H1 (cell line): ENCODE measurements around the gene PFDN5. TPM values are rescaled to one million over a fixed set of nuclear protein-coding genes. Genes with fewer than 3 reads are reported as not detected.

Experiments
- CTCF ChIA-PET: fragments of 300-600 bp; sonication (Branson Sonifier 250); formaldehyde crosslinking; loops from one replicate; lab custom pipeline; 2021; ENCODE audit not compliant: partially characterized antibody; lab: Charles Lee
- POLR2A ChIA-PET: fragments of 300-600 bp; sonication (Branson Sonifier 250); formaldehyde crosslinking; loops from one replicate; lab custom pipeline; 2021; ENCODE audit warnings: inconsistent platforms; ENCODE audit not compliant: partially characterized antibody; lab: Charles Lee
- DNase-seq, 2 experiments: peaks; one replicate each; pipeline versions ENCODE4 v3.0.0 to v3.0.0-alpha.2; 2010 to 2022; ENCODE audit warnings: low spot score in 2 of 2, low read depth in 1 of 2, mixed read lengths in 1 of 2
- FAIRE-seq: peaks from 2 replicates; lab custom pipeline; 2011; peaks lifted over from hg19 to GRCh38; lab: Jason Lieb, UNC
- H2AFZ ChIP-seq: 2 replicates; pipeline ENCODE4 v1.8.1; 2012; ENCODE audit warnings: low read length, inconsistent platforms
- H2AK5ac ChIP-seq: 2 replicates; pipeline ENCODE4 v1.6.1; 2013; ENCODE audit warnings: low read depth, low read length
- H2BK120ac ChIP-seq: replicated peaks from 2 replicates; pipeline ENCODE3; 2013; ENCODE audit warnings: low read depth, low read length, inconsistent platforms
- H2BK12ac ChIP-seq: 2 replicates; pipeline ENCODE4 v1.6.1; 2013; ENCODE audit warnings: low read depth, low read length
- H2BK15ac ChIP-seq: 2 replicates; pipeline ENCODE4 v1.6.1; 2013; ENCODE audit warnings: low read length
- H2BK20ac ChIP-seq: 2 replicates; pipeline ENCODE4 v1.6.1; 2013; ENCODE audit warnings: low read length
- H2BK5ac ChIP-seq: 2 replicates; pipeline ENCODE4 v1.6.1; 2013; ENCODE audit warnings: low read depth, low read length
- H3K14ac ChIP-seq: 2 replicates; pipeline ENCODE4 v1.6.1; 2013; ENCODE audit warnings: inconsistent platforms; ENCODE audit not compliant: insufficient read length
- H3K18ac ChIP-seq: 2 replicates; pipeline ENCODE4 v1.6.1; 2013; ENCODE audit warnings: low read length; ENCODE audit errors: extremely low read depth
- H3K23ac ChIP-seq: 2 replicates; pipeline ENCODE4 v1.6.1; 2013; ENCODE audit warnings: inconsistent platforms; ENCODE audit not compliant: insufficient read length
- H3K23me2 ChIP-seq: 2 replicates; pipeline ENCODE4 v1.6.1; 2013; ENCODE audit warnings: low read depth, low read length
- H3K27ac ChIP-seq: 2 replicates; pipeline ENCODE4 v1.6.1; 2011; ENCODE audit warnings: low read depth, low read length, inconsistent platforms
- H3K27me3 ChIP-seq, 4 experiments: replicated peaks in 1 of 4; 1 replicate in 1 of 4; 2 replicates in 3 of 4; pipeline versions ENCODE4 v1.6.1 to v1.8.1; 2011 to 2013; ENCODE audit warnings: low read length in 3 of 4, mild to moderate bottlenecking in 3 of 4, inconsistent platforms in 2 of 4, mixed read lengths in 2 of 4, moderate library complexity in 1 of 4; ENCODE audit not compliant: control insufficient read depth in 3 of 4, insufficient read depth in 3 of 4; ENCODE audit errors: extremely low read depth in 1 of 4
- H3K36me3 ChIP-seq, 4 experiments: 2 replicates each; pipeline versions ENCODE4 v1.6.1 to v1.8.1; 2011 to 2013; ENCODE audit warnings: mild to moderate bottlenecking in 4 of 4, low read length in 3 of 4, moderate library complexity in 2 of 4, control low read depth in 1 of 4, inconsistent platforms in 1 of 4; ENCODE audit not compliant: insufficient read depth in 4 of 4, control insufficient read depth in 2 of 4
- H3K4ac ChIP-seq: replicated peaks from 2 replicates; pipeline ENCODE3; 2013; ENCODE audit warnings: low read length, low read depth, mixed read lengths, inconsistent platforms; ENCODE audit not compliant: insufficient read length
- H3K4me1 ChIP-seq, 4 experiments: replicated peaks in 1 of 4; 1 replicate in 1 of 4; 2 replicates in 3 of 4; pipeline versions ENCODE4 v1.6.1 to v1.8.1; 2011 to 2013; ENCODE audit warnings: low read length in 3 of 4, inconsistent platforms in 2 of 4, mixed read lengths in 1 of 4; ENCODE audit not compliant: insufficient read depth in 4 of 4, control insufficient read depth in 3 of 4
- H3K4me2 ChIP-seq, 2 experiments: 2 replicates each; pipeline versions ENCODE4 v1.6.1 to v1.8.1; 2011 to 2013; ENCODE audit warnings: low read depth in 2 of 2, low read length in 2 of 2, control low read depth in 1 of 2, inconsistent platforms in 1 of 2, mild to moderate bottlenecking in 1 of 2; ENCODE audit not compliant: insufficient read depth in 1 of 2
- H3K4me3 ChIP-seq, 4 experiments: fragments of 200-600, 300-600 bp in 1 of 4; sonication (generic), shearing (Covaris generic), sonication (Bioruptor Twin) in 1 of 4; 2 replicates each; pipeline versions ENCODE4 v1.5.1 to v1.8.1; 2011 to 2016; ENCODE audit warnings: low read length in 4 of 4, low read depth in 3 of 4, control low read depth in 2 of 4, inconsistent platforms in 2 of 4, mild to moderate bottlenecking in 2 of 4, mixed read lengths in 1 of 4, moderate library complexity in 1 of 4; ENCODE audit not compliant: insufficient read depth in 2 of 4; ENCODE audit errors: extremely low read depth in 1 of 4
- H3K56ac ChIP-seq: replicated peaks from 2 replicates; pipeline ENCODE3; 2013; ENCODE audit warnings: low read depth, mild to moderate bottlenecking, mixed read lengths, low read length, inconsistent platforms; ENCODE audit not compliant: insufficient read length
- H3K79me1 ChIP-seq: 2 replicates; pipeline ENCODE4 v1.6.1; 2013; ENCODE audit warnings: low read depth, low read length, control low read depth
- H3K79me2 ChIP-seq, 2 experiments: 2 replicates each; pipeline versions ENCODE4 v1.6.1 to v1.8.1; 2012 to 2013; ENCODE audit warnings: low read length in 2 of 2, mild to moderate bottlenecking in 2 of 2, inconsistent platforms in 1 of 2; ENCODE audit not compliant: insufficient read depth in 2 of 2, control insufficient read depth in 1 of 2
- H3K9ac ChIP-seq, 4 experiments: replicated peaks in 1 of 4; 1 replicate in 1 of 4; 2 replicates in 3 of 4; pipeline versions ENCODE4 v1.6.1 to v1.8.1; 2011 to 2013; ENCODE audit warnings: low read depth in 3 of 4, low read length in 3 of 4, control low read depth in 2 of 4, mild to moderate bottlenecking in 2 of 4, moderate library complexity in 2 of 4, inconsistent platforms in 1 of 4; ENCODE audit errors: extremely low read depth in 1 of 4
- H3K9me3 ChIP-seq, 2 experiments: 2 replicates each; pipeline versions ENCODE4 v1.6.1 to v1.8.1; 2012 to 2013; ENCODE audit warnings: mild to moderate bottlenecking in 2 of 2, moderate library complexity in 2 of 2, control low read depth in 1 of 2, inconsistent platforms in 1 of 2, low read depth in 1 of 2, low read length in 1 of 2, mixed read lengths in 1 of 2; ENCODE audit not compliant: insufficient read depth in 2 of 2
- H4K20me1 ChIP-seq, 2 experiments: replicated peaks in 1 of 2; 2 replicates each; pipeline versions ENCODE3 to v1.8.1; 2011 to 2013; ENCODE audit warnings: inconsistent platforms in 2 of 2, low read length in 2 of 2, mild to moderate bottlenecking in 1 of 2; ENCODE audit not compliant: insufficient read depth in 2 of 2, control insufficient read depth in 1 of 2
- H4K5ac ChIP-seq: 2 replicates; pipeline ENCODE4 v1.6.1; 2013; ENCODE audit warnings: low read length, low read depth, mixed read lengths, inconsistent platforms; ENCODE audit not compliant: insufficient read length
- H4K8ac ChIP-seq: 2 replicates; pipeline ENCODE4 v1.8.0; 2013; ENCODE audit warnings: mild to moderate bottlenecking, moderate library complexity, low read length, inconsistent platforms; ENCODE audit not compliant: insufficient read depth; ENCODE audit errors: extremely low read depth
- H4K91ac ChIP-seq: replicated peaks from 2 replicates; pipeline ENCODE3; 2013; ENCODE audit warnings: low read length, mixed read lengths, inconsistent platforms; ENCODE audit not compliant: insufficient read length
- CREB1 ChIP-seq: IDR thresholded peaks from 2 replicates; pipeline ENCODE4 v1.6.1; 2012; ENCODE audit warnings: inconsistent platforms
- GTF2F1 ChIP-seq: IDR thresholded peaks from 2 replicates; pipeline ENCODE4 v1.6.1; 2012; ENCODE audit warnings: low read depth, low read length, improper control_type of control experiment, borderline replicate concordance
- KDM4A ChIP-seq: IDR thresholded peaks from one replicate; pipeline ENCODE4 v1.7.1; 2012; ENCODE audit warnings: low read depth, mild to moderate bottlenecking, moderate library complexity, low read length, inconsistent platforms; ENCODE audit not compliant: severe bottlenecking
- POLR2A ChIP-seq, 2 experiments: IDR thresholded peaks; 1 replicate in 1 of 2; 2 replicates in 1 of 2; pipeline ENCODE4 v1.6.1; 2011; ENCODE audit warnings: low read depth in 2 of 2, low read length in 2 of 2, mild to moderate bottlenecking in 2 of 2; ENCODE audit errors: control extremely low read depth in 1 of 2
- RFX5 ChIP-seq: IDR thresholded peaks from 2 replicates; pipeline ENCODE4 v1.6.1; 2011; ENCODE audit warnings: low read depth, low read length, improper control_type of control experiment, borderline replicate concordance
- SUZ12 ChIP-seq: fragments of 200-600 bp; sonication (generic); IDR thresholded peaks from 2 replicates; pipeline ENCODE4 v1.6.1; 2012; ENCODE audit warnings: mild to moderate bottlenecking, inconsistent platforms, low read length, moderate library complexity, mixed read lengths
- ZNF274 ChIP-seq: IDR thresholded peaks from 2 replicates; pipeline ENCODE4 v1.7.0; 2012; ENCODE audit warnings: low read length, borderline replicate concordance; ENCODE audit errors: extremely low read depth
- WGBS, 2 experiments: shearing (Covaris generic) in 1 of 2; methylation state at CpG; one replicate each; pipeline versions ENCODE4 v1.1.6 to v1.1.7; 2013 to 2015; ENCODE audit warnings: low lambda C conversion rate in 2 of 2, mixed read lengths in 2 of 2, inconsistent platforms in 1 of 2, low coverage in 1 of 2, missing lambda C conversion rate in 1 of 2; ENCODE audit not compliant: insufficient replicate concordance in 2 of 2, insufficient coverage in 1 of 2, insufficient read length in 1 of 2; ENCODE audit errors: extremely low coverage in 1 of 2, missing lambda C conversion rate in 1 of 2; 5-methylcytosine and 5-hydroxymethylcytosine counted together
- polyA plus RNA-seq, 7 experiments: library from polyadenylated mRNA; depleted of rRNA in 3 of 7; stranded (reverse) in 5 of 7; unstranded in 2 of 7; fragments of >200 nt in 5 of 7; fragments of 200-250 nt in 2 of 7; gene quantifications; 1 replicate in 5 of 7; 2 replicates in 1 of 7; 4 replicates in 1 of 7; pipeline versions ENCODE4 v1.2.1 to v1.2.3, GENCODE V29; 2011 to 2013; ENCODE audit warnings: missing spikeins in 2 of 7, mixed read lengths in 2 of 7
- total RNA-seq: library from RNA; stranded (reverse); fragmentation: NEBNext Ultra II Directional; extraction: Animal tissue kit (Norgen Biotek cat#: 25700); gene quantifications from 2 replicates; pipeline ENCODE4 v1.2.1, GENCODE V29; 2021

PFDN5 gene
- total and polyA plus RNA-seq, 2 of the 8 experiments (the other 6 are each of a cell fraction or from before 2014, with no cell fraction given) = 290 to 630 TPM

GRCh38 chr12:53290661-53291060 lies 4.7 kb upstream of the PFDN5 start:
- H3K27ac ChIP-seq = no peak overlapping the region
- no peak overlapping the region for H2BK20ac ChIP-seq
- no peaks in the 10 kb centered on the region for H3K9me3 ChIP-seq
- no peak overlapping the region for H4K8ac ChIP-seq
- 94% methylated on average over 9 of the region's 9 CpGs; no CpG with 5 or more reads in 1 of the 2 experiments for WGBS, 2 experiments
- H3K23ac ChIP-seq = no peak overlapping the region
- H4K91ac ChIP-seq = no peak overlapping the region
- no peak overlapping the region for H2BK120ac ChIP-seq
- H2BK15ac ChIP-seq = no peak overlapping the region
- H3K4me1 ChIP-seq = peaks cover 0 to 2% (median 0%) of the 10 kb centered on the region in 4 experiments; a peak in 2 of 7 replicates
- H3K56ac ChIP-seq = no peak overlapping the region
- H3K4ac ChIP-seq = no peak overlapping the region
- H3K27me3 ChIP-seq = no peaks in the 10 kb centered on the region
- H3K18ac ChIP-seq = no peak overlapping the region
- peaks cover 2% of the 10 kb centered on the region; the same call in 1 of the 2 replicates for H3K23me2 ChIP-seq
- H3K4me2 ChIP-seq = no peak overlapping the region
- peaks cover 5% of the 10 kb centered on the region in 2 experiments for H4K20me1 ChIP-seq
- no peak overlapping the region for H3K4me3 ChIP-seq
- no peak overlapping the region for H3K14ac ChIP-seq
- no peak overlapping the region for H4K5ac ChIP-seq
- ChIA-PET POLR2A (interaction anchor here (1.2 to 6.7 kb wide), 6 partner anchors 10 to 100 kb away, joined by 3 to 76 read pairs (median 4); no protein-coding TSS in a partner anchor), CTCF (interaction anchor here (0.9 to 28.3 kb wide), 9 partner anchors 9 to 132 kb away, joined by 3 to 573 read pairs (median 6); partner anchors contain the start of genes AAAS, ESPL1, ITGB7 and MYG1)
- no peak for FAIRE-seq
- no peak overlapping the region for H2BK5ac ChIP-seq
- H2AK5ac ChIP-seq = no peak overlapping the region
- DNase-seq = no peak
- no peak overlapping the region for H2AFZ ChIP-seq
- H3K9ac ChIP-seq = no peak overlapping the region
- H3K36me3 ChIP-seq = peaks cover 19 to 44% (median 39%) of the 10 kb centered on the region in 4 experiments
- no peaks in the 10 kb centered on the region for H3K79me1 ChIP-seq
- H2BK12ac ChIP-seq = no peak overlapping the region
- H3K79me2 ChIP-seq = peaks cover under 1 to 3% of the 10 kb centered on the region in 2 experiments; a peak in 3 of 4 replicates
- TF ChIP-seq GTF2F1 (no peak), RFX5 (no peak), ZNF274 (no peak), SUZ12 (no peak), POLR2A (IDR thresholded peaks at IDR 0.05; ENCODE audit: control extremely low read depth in 1 of 2, low read depth in 2 of 2, low read length in 2 of 2) (no peak), CREB1 (no peak), KDM4A (no peak)
